Right kidney (tissue), 1 donor: Measurements from ENCODE around the gene LTBP3.
A peak's percentile ranks its signal among the peaks of the same experiment; 100 is the strongest.

Experiments
- DNase-seq: peaks from one replicate; pipeline ENCODE4 v3.0.0-alpha.2; 2016

LTBP3 gene

DNA sequence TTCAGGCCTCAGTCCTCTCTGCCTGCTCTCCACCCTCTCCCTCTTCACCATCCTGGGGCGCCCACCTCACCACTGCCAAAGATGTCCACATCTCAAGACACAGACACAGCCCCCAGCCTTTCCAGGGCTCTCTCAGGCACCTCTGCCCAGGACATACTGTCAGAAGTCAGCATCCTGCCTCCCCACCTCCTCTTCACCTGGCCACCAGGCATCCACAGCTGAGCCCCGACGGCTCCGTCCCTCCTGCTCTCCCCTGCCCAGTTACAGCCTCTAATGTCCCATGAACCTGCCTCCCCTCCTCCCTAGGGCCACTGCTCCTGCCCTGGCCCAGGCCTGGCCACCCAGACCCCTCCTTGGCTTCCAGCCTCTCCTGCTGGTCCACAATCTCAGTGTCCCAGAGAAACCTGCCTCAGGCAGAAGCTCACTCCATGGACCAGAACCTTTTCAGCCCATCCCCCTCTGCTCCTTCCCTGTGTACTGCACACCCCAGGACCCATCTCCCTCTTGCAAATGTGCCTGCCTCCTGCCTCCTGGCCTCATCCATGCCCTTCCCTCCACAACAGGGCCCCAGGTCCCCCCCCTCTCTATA lies 3.2 kb downstream of the LTBP3 start:
- DNase-seq: no peak

DNA sequence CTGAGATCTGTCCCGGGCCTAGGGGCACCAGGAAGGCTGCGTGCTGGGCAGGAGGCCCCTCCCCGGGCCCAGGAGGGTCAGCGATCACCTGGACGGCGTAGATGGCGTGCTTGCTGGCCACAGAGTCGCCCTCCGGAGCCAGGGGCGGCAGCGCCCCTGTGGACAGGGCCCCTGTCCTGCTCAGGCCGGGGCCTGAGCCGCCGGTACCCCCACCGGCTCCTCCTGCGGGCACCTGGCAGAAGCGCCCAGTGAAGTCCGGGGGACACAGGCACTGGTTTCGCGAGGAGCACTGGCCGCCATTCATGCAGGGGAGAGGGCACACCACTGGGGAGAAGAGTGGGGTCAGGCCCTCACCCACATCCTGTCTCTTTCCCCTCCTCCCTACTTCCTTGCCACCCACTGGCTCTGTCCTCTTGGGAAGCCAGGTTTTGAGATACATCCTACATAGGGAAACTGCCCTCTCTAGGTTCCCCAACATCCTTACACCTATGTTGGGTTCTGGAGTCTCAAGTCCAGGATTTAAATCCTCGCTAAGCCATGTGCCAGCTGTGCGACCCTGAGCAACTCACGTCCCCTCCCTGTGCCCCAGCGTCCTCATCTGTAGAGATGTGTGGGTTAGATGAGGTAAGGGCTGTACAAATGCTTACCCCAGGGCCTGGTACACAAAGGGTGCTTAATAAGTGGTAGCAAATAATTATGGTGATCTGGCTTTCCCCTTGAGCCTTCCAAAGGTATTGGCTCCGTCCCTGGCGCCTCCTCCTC lies 3.9 kb downstream of the LTBP3 start:
- DNase-seq: no peak

DNA sequence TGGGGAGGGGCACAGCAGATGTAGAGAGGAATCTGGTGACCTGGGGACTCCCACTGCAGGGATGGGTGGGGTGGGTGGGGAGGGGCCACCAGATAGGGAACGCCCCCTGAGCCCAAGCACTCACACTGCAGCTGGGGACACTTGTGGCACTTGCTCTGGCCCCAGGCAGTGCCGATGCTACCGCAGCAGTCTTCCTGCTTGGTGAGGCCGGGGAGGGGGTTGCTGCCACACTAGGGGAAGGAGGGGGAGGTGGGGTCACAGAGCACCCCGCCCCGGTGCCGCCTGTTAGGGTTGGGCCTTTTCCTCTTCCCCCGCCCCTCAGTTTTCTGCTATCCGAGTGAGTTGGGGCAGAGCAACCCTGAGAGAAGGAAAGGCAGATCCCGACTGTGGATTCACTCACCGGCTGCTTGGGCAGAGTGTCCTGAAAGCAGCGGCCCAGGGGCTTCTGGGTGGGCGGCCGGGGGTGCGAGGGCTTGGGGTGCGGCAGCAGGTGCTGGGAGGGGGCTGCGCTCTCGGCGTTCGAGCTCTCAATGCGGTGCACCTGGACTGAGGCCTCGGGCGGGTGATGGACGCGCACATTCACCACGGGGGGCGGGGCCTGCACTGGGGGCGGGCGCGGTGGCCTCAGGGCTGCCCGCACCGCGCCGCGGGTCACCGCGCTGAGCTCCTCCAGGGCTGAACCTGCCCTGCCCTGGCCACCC lies 4.7 kb downstream of the LTBP3 start:
- DNase-seq: no peak

DNA sequence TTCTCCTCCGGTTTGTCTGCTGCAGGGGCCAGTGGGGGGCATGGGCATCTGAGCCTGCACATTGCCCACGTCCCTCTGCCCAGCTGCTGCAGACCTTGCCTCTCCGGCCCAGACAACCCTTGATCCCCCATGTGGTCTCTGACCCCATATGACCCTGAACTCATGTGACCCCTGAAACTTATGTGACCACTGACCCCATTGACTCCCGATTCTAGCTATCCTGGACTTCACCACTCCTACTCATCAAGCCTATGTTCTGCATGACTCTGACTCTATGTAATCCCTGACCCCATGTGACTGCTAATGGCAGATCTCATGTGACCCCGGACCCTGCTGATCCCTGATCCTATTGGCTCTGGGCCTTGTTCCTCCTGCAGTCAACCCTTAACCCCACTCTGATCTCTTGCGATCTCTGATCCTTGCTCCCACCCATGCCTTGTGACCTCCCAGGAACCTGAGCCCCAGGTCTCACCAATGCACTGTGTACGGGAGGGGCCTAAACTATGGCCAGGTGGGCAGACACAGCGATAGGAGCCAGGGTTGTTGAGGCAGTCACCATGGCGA lies 5.7 kb downstream of the LTBP3 start:
- no peak for DNase-seq

DNA sequence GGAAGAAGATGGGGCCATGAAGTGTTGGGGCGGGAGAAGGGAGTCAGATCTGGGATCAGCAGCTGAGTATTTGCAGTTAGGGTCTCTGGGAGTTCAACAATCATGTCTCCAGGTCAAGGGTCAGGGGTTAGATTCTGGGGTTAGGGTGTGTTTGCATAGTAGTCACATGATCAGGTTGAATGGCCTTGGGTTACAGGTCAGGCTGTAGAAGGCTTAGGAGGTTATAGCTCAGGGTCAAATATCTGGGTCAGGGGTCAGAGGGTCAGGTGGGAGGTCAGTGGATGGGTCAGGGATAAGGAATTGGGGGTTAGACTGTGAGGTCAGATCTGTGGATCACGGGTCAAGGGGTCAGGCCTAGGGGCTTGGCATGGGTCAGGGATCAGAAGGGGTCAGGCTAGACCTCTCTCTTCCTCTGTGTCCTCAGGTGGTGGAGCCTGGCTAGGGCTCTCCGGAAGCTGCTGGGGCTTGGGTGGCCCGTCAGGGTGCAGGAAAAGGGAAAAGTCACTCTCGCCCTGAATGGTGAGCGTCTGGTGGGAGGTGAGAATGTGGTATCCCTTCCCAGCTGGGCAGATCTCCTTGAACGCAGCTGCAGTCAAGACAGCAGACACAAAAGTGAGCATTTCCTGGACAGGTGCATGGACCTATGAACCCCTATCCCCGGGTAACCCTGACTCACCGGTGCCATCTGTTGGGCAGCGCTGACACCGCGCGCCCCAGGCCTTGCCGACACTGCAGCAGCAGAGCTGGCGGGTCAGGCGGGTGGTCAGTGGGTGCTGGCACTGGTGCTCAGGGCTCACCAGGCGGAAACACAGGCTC lies 6.4 kb downstream of the LTBP3 start:
- peak; percentile 46 for DNase-seq

DNA sequence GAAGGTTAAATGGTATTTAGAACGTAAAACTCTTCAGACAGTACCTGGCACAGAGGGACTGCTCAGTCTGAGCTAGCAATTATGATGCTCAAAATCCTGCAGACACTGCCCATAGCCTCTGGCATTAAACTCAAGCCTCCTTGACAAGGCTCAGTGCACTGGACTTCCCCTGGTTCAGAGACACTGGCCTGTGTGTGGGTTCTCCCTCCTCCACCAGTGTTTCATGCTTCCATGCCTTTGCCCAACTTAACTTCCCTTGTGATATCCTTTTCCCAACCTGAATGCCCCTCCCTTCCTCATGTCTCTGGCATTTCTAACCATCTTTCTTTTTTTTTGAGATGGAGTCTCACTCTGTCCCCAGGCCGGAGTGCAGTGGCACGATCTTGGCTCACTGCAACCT lies 9.1 kb downstream of the LTBP3 start:
- DNase-seq: no peak

DNA sequence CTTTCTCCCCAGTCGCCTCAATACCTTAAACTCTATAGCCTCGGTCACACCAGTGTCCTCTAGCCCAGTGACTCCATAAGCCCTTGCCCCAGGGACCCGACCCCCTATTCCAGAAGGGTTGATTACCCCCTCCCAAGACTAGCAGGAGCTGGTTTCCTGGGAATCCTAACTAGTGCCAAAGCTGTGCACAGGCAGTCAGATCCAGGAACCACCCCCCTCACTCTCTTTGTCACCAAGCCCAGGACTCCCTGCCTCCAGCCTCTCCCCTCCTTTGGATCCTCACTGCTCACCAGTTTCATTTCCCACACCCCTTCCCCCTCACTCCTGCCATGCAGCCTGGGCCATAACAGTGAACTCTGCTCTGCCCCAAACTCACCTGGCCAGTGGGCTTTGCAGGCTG lies 9.8 kb downstream of the LTBP3 start:
- DNase-seq: no peak

DNA sequence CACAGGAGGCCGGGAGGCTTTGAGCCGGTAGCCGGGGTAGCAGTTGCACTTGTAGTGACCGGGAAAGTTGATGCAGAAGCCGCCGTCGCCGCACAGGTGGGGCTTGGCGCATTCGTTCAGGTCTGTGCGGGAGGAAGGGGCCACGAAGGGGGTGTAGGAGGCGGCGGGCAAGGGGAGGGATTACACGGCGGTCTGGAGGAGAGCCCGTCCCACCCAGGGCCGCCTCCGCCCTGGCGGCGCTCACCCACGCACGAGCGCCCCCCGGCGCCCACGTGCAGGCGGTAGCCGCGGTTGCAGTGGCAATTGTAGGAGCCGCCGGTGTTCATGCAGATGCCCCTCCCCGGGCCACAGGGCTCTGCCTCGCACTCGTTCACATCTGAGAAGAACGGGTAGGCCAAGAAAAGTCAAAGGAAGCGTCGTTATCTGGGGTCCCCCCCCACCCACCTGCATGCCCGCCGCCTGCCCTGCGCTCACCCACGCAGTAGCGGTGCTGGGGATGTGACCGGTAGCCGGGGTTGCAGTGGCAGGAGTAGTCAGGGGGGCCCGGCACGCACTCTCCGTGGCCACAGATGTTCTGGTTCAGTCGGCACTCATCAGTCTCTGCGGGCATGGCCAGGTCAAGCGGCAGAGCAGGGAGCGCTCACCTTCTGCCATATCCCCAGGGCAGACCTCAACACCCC lies 10.6 kb downstream of the LTBP3 start:
- no peak for DNase-seq

DNA sequence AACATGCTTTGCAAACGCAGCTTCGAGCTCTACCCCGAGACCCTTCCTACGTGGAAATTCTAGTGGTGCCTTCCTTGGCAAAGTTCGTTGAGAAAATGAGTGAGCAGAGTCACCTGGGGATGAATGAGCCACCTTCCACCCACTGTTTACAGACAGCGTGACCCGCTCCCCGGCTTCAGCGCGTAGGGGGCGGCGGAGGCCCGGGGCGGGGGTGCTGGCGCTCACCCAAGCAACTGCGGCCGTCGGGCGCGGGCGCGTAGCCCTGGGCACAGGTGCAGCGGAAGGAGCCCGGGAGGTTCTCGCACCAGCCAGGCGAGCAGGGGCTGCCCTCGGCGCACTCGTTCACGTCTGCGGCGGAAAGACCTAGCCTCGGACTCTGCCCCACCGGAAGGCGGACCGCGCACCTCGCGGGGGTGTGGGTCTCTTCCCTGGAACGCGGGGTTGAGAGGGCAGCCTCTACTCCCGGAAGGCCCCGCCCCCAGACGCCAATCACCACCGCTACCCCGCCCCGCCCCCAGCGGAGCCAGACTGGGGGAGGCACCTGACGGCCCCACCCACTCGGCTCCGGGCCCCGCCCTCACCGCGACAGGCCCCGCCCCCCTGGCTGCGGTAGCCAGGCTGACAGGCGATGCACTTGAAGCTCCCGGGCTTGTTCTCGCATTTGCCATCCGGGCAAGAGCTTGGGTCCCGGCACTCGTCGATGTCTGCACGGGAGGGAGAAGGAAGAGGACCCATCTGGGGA lies 11.8 kb downstream of the LTBP3 start:
- peak; percentile 79 for DNase-seq

DNA sequence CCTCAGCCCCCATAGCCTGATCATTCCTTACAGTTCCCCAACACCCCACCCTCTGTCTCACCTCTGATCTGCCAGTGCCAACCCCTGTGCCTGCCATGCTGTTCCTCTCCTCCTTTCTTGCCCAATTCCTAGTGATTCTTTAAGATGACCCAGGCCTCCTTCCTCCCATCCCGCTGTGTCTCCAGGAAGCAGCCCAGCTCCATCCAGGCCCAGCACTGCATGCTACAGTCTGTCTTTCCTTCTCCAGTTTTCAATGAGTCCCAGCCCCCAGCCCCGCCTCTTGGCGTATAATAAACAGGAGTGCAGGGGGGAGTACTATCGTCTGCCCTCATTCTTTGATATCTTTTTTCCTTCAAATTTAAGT lies 12.3 kb downstream of the LTBP3 start:
- DNase-seq: no peak

DNA sequence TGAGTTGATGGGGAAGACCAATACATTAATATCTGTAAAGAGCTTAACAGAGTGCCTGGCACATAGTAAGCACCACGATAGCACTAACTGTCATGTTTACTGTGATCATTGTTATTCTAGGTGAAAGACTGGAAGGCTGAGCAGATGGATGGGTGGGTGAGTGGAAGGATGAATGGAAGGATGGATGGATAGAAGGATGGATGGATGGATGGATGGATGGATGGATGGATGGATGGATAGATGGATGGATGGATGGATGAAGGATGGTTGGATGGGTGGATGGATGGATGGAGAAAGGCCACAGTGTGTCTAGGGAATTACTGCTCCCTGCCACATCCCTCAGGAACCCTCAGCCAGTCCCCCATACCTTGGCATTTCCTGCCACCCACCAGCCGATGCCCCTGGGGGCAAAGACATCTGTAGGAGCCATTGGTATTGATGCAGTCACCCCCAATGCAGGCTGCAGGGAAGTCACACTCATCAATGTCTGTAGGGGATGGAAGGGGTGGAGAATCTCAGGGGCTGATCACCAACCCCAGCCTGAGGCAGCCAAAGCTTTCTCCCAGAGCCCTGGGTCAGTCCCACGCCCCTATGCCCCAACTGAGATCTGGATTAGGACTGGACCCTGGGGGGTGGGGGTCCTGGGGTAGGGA lies 15.3 kb downstream of the LTBP3 start:
- no peak for DNase-seq

DNA sequence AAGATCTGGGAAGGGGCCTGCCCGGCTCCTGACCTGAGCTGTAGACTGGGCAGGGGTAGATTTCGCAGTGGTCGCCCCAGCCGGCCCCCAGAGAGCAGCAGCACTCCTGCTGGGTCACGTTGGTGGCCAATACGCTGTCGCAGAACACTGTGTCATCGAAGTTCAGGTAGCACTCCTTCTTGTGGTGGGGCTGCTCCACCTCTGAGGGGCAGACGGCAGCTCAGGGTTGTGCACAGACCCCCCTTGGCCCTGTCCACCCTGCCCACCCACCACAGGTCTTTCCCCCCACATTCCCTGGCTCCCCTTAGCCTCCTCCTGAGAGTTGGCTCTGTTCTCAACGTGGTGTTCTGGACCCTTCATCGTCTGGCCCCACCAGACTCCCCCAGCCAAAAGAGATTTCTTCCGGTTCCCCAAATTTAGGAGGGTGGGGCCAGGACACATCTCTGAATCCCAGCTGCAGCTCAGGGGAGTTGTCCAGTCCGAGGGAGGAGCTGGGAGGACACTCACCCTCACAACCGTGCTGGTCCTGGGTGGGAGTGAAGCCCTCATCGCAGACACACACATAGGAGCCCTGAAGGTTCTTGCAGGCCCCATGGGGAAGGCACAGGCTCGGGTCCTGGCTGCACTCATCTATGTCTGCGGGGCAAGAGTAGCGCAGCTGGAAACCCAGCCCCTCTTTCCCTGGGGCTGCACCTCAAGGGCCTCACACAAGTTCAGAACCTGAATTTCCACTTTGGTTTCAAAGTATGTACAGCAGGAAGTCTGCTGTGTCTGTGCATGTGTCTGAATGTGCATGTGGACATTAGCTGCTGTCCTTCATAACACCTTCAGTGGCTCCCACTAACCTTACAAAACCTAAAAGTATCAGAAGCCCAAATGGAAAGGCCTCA lies 16.8 kb downstream of the LTBP3 start:
- DNase-seq: no peak

DNA sequence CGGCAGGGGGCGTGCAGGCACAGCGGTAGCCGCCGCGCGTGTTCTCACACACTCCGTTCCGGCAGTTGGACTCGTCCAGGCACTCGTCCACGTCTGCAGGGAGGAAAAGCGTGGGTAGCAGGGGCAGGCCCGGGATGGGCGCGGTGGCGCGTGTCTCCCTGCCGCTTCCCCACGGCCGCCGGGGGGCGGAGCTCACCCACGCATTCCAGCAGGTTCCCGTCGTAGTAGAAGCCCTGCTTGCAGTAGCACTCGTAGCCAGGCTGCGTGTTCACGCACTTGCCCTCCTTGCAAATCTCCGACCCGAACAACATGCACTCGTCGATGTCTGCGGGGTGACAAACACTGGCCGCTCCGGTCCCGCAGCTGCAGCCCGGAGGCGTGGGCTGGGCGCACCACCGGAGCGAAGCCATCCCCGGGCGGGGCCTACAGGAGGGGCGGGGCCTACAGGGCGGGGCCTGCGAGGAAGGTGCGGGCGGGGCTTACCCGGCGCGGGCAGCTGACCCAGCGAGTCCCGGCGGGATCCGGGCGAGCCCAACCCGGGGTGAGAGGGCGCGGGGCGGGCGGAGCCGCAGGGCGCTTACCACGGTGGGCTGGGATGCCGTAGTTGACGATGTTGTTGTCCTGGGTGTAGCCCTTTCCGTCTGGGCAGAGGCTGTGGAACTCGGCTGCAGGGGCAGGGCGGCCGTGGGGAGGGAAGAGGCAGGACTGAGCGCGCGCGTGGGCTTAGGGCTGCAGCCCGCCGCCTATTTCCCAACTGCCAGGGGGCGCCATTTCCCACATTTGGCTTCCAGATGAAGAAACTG lies 17.7 kb downstream of the LTBP3 start:
- DNase-seq: peak; percentile 93

DNA sequence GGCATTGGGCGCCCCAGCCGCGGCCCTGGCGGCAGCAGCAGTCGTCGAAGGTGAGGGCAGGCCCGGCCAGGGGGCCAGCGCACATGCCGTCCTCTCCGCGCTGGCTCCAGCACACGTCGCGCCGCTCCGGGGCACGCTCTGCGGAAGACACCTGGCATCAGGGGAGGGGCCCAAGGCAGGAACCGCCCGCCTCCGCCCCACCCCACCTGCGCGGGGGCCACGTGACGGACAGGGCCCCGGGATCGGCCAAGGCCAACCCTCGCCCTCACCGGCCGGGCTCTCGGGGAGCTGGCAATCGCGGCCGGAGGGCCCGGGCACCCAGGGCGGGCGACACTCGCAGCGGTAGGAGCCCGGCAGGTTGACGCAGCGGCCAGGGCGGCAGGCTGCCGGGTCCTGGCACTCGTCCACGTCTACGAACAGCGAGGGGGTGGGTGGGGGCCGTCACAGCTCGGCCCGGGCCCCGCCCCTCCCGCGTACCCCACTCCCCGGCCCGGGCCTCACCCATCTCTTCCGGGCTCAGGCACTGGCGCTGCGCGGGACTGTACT lies 18.3 kb downstream of the LTBP3 start:
- DNase-seq: peak; percentile 82

DNA sequence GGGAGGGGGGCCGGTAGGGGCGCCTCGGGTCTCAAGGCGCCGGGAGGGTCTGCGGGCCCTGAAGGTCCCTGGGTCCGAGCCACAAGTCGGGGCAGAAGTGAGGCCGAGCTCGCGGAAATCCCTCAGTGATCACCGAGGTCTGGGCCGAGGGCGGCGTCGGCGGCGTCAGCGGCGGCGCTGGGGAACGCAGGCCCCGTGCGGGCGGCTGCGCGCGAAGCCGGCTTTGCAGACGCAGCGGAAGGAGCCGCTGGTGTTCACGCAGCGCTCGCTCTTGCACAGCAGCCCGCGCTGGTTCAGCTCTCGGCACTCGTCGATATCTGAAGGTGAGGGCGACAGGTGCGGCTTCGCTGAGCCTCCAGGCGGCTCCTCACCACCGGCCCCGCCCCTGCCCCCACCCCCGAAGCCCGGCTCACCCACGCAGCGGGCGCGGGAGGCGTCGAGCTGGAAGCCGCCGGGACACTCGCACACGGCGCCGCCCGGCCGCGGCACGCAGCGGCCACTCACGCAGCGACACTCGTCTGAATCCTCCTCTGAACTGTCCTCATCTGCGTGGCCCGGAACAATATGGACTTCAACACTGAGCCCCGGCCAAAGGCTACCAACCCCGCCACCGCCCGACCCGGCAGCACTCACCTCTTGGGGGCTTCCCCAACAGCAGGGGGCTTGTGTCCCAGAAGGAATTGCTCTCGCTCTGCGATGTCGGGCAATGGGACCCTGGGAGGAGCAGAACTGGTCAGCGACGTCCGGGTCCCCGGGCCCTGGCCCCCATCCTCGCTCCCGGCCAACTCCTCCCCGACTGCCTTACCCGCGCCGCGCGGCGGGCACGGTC lies 19.0 kb downstream of the LTBP3 start:
- peak; percentile 47 for DNase-seq

DNA sequence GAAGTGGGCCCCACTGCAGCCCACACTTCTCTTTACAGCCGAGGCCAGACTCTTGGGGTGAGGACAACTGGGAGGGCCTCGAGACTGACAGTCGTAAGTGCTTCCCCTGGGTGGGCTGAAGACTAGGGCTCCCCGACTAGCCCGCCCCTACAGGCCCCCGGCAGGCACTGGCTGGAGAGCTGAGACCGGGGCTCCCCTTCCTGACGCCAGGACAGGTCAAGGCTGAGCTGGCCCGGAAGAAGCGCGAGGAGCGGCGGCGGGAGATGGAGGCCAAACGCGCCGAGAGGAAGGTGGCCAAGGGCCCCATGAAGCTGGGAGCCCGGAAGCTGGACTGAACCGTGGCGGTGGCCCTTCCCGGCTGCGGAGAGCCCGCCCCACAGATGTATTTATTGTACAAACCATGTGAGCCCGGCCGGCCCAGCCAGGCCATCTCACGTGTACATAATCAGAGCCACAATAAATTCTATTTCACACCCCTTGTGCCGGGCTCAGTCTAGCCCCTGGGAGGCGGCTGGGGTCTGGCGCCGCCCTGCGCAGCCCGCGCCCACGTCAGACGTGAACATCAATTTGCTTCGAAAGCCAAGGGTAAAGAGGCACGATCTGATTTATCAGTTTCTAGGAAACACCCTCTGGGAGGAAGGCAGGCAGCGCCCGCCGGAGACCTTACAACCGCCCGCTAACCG lies 19.8 kb downstream of the LTBP3 start:
- DNase-seq: peak; percentile 31
